Tibial artery (tissue), 4 donors: ENCODE data around the gene HIBADH.

Experiments used
- DNase-seq, 2 donors: peaks; one replicate each; pipeline ENCODE4 v3.0.0-alpha.2; 2019
- H3K27ac ChIP-seq, 2 donors: fragments of 200-600 bp; sonication (generic) in 1 of 2; 1 replicate in 1 of 2; 2 replicates in 1 of 2; pipeline ENCODE4 v1.5.1; 2018 to 2019; ENCODE audit warnings: mild to moderate bottlenecking in 1 of 2
- H3K27me3 ChIP-seq, 2 donors: fragments of 200-600 bp; sonication (generic) in 1 of 2; one replicate each; pipeline versions ENCODE4 v1.5.1 to v1.6.0; 2016 to 2019
- H3K36me3 ChIP-seq, 3 donors: fragments of 200-600 bp; sonication (generic) in 2 of 3; one replicate each; pipeline ENCODE4 v1.5.1; 2016 to 2019; ENCODE audit warnings: mild to moderate bottlenecking in 2 of 3
- H3K4me1 ChIP-seq, 4 donors: fragments of 200-600 bp; sonication (generic) in 2 of 4; 1 replicate in 3 of 4; 2 replicates in 1 of 4; pipeline ENCODE4 v1.5.1; 2016 to 2019
- H3K4me3 ChIP-seq, 2 donors: fragments of 200-600 bp; sonication (generic) in 1 of 2; 1 replicate in 1 of 2; 2 replicates in 1 of 2; pipeline ENCODE4 v1.5.1; 2018 to 2019; ENCODE audit warnings: mild to moderate bottlenecking in 2 of 2
- H3K9me3 ChIP-seq, 3 donors: fragments of 200-600 bp; sonication (generic) in 1 of 3; one replicate each; pipeline ENCODE4 v1.5.1; 2016 to 2019
- CTCF ChIP-seq, 2 experiments: fragments of 200-600 bp in 1 of 2; fragments of 450-650 bp in 1 of 2; IDR thresholded peaks; one replicate each; pipeline ENCODE4 v1.5.1; 2017 to 2019; ENCODE audit warnings: antibody characterized with exemption in 2 of 2, mild to moderate bottlenecking in 1 of 2, moderate library complexity in 1 of 2
- intact Hi-C: fragments of 100-400 bp; cut with DNase I; formaldehyde crosslinking; loops from one replicate; pipeline ENCODE4 v1.15.0; 2023; ENCODE audit warnings: low total_unique reads

The HIBADH gene

GRCh38 chr7:27526611-27527347 lies 135.9 kb downstream of the HIBADH start:
- no peaks in the 10 kb centered on the region for H3K9me3 ChIP-seq
- no peak for TF ChIP-seq CTCF (IDR thresholded peaks at IDR 0.05)
- H3K27ac ChIP-seq = no peak overlapping the region
- intact Hi-C loops = no loop called here
- peaks cover 41 to 69% (median 48%) of the 10 kb centered on the region in 3 donors for H3K36me3 ChIP-seq
- no peaks in the 10 kb centered on the region for H3K27me3 ChIP-seq
- DNase-seq = no peak
- H3K4me1 ChIP-seq = no peaks in the 10 kb centered on the region
- no peak overlapping the region for H3K4me3 ChIP-seq

DNA sequence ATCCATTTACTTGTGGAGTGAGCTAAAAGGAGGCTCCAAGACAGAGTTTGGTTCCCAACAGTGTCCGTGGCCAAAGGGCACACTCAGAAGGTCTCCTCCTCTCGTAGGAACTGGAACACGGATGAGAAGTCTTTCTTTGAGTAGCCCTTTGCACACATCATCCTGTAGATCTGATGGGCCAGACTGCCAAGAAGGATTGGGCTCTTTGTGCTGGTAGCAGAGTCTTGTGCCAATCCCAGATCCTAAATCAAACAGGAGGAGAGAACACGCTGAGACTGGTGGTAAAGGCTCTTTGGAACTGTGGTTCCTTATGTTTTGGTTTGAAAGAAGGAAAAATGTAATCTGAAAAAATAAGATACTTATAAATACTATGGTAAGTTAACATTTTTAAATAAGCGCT lies 136.6 kb downstream of the HIBADH start:
- no peaks in the 10 kb centered on the region for H3K9me3 ChIP-seq
- TF ChIP-seq CTCF (IDR thresholded peaks at IDR 0.05) = no peak
- H3K4me1 ChIP-seq = no peaks in the 10 kb centered on the region
- no peaks in the 10 kb centered on the region for H3K27me3 ChIP-seq
- no peak overlapping the region for H3K4me3 ChIP-seq
- H3K36me3 ChIP-seq = peaks cover 39 to 62% (median 45%) of the 10 kb centered on the region in 3 donors
- no peak overlapping the region for H3K27ac ChIP-seq
- intact Hi-C loops = no loop called here
- no peak for DNase-seq

DNA sequence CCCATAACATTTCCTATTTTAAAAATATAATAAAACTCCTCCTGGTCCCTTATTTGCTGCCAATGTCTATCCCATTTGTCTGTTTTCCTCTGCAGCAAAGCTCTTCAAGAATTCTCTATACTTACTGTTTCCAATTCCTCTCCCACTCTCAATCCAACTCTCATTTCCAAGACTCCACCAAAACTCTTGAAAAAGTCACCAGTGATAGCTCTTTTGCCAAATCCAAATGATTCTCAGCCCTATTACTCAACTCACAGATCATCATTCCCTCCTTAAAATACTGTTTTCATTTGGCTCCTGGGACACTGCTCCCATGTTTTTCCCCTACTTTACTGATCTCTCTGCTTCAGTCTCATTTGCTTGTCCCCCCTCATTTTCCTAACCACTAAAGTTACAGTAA lies 139.4 kb downstream of the HIBADH start:
- Histone ChIP-seq H3K27ac (no peak overlapping the region), H3K4me3 (no peak overlapping the region), H3K9me3 (no peaks in the 10 kb centered on the region), H3K27me3 (no peaks in the 10 kb centered on the region), H3K36me3 (peaks cover 13 to 36% (median 18%) of the 10 kb centered on the region in 3 donors), H3K4me1 (no peaks in the 10 kb centered on the region)
- no peak for DNase-seq
- intact Hi-C loops = no loop called here
- no peak for TF ChIP-seq CTCF (IDR thresholded peaks at IDR 0.05)

DNA sequence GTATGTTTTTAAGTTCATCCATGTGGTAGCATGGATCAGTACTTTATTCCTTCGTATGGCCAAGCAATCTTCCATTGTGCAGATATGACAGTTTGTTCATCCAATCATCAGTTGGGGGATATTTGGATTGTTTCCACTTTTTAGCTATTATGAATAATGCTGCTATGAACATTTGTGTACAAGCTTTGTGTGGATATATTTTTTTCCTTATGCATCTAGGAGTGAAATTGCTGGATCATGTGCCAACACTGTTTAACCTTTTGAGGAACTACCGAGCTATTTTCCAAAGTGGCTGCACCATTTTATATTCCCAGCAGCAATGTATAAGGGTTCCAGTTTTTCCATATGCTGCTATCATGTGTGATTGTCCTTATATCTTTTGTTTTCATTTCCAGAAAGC lies 140.1 kb downstream of the HIBADH start:
- Histone ChIP-seq H3K4me1 (no peaks in the 10 kb centered on the region), H3K36me3 (peaks cover 12 to 32% (median 18%) of the 10 kb centered on the region in 3 donors), H3K27ac (no peak overlapping the region), H3K4me3 (no peak overlapping the region), H3K9me3 (no peaks in the 10 kb centered on the region), H3K27me3 (no peaks in the 10 kb centered on the region)
- no peak for TF ChIP-seq CTCF (IDR thresholded peaks at IDR 0.05)
- DNase-seq = no peak
- intact Hi-C loops = no loop called here

DNA sequence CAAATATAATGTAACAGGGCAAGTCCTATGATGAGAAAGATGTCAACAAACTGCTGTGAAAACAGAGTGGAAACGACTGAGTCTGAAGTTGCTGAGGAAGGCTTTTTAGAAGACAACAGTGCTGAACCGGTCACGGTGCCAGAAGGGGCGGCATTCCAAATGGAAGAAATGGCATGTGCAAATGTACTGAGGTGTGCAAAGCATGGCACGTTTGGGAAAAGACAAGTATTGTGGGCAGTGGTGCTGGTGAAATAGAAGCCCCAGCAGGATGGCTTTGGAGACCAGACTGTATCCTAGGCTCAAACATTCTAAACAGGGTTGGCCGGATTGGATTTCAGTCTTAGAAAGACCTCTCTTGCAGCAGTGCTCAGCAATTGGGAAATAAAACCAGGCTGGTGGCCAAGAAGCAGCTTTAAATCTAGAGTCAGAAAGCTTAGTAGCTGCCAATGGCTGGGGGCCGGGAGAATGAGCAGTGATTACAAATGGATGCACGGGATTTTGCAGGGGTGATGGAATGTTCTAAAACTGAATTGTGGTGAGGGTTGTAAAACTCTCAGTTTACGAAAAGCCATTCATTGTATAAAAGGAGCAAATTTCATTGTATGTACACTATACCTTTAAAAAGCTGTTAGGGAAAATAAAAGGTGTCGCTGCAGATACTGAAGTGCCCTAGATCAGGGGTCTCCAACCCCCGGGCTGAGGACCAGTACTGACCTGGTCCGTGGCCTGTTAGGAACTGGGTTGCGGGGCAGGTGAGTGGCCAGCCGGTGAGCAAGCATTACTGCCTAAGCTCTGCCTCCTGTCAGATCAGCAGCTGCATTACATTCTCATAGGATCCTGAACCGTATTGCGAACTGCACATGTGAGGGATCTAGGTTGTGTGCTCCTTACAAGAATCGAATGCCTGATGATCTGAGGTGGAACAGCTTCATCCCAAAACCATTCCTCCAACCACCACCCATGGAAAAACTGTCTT lies 141.6 kb downstream of the HIBADH start:
- Histone ChIP-seq H3K9me3 (no peaks in the 10 kb centered on the region), H3K36me3 (peaks cover 8 to 31% (median 17%) of the 10 kb centered on the region in 3 donors), H3K4me1 (no peaks in the 10 kb centered on the region), H3K27ac (no peak overlapping the region), H3K4me3 (no peak overlapping the region), H3K27me3 (no peaks in the 10 kb centered on the region)
- no peak for TF ChIP-seq CTCF (IDR thresholded peaks at IDR 0.05)
- peak in 1 of 2 donors; percentile 67 for DNase-seq
- intact Hi-C loops = no loop called here
